HCT116 (cell line): Measurements from ENCODE around the gene COPS8. TPM values are rescaled to one million over a fixed set of nuclear protein-coding genes. Genes with fewer than 3 reads are reported as not detected.

Experiments
- ATAC-seq: fragments of 200-7000 bp; cut with Tn5 transposase; 2 replicates; pipeline ENCODE4 v1.9.1; 2020; ENCODE audit warnings: mild to moderate bottlenecking, moderate library complexity
- BruUV-seq: library from RNA; stranded (reverse); fragments of 400-500 nt; replicated peaks from 2 replicates; lab custom pipeline; 2021; lab: Mats Ljungman, UMichigan
- CTCF ChIA-PET: fragments of 300-600 bp; sonication (Branson Sonifier 250); formaldehyde crosslinking; loops from one replicate; lab custom pipeline; 2021; ENCODE audit warnings: antibody characterized with exemption; lab: Charles Lee
- POLR2A ChIA-PET: fragments of 300-600, 350-600 bp; sonication (Branson Sonifier 250); formaldehyde crosslinking; loops from one replicate; lab custom pipeline; 2021; ENCODE audit warnings: antibody characterized with exemption; lab: Charles Lee
- RAD21 ChIA-PET, 2 experiments: fragments of 300-600 bp; sonication (Branson Sonifier 250); formaldehyde crosslinking; loops; one replicate each; lab custom pipeline; 2023; ENCODE audit warnings: low total read pairs in 2 of 2; ENCODE audit not compliant: uncharacterized antibody in 2 of 2, unreplicated experiment in 2 of 2, low non-redundant PET in 1 of 2; lab: Charles Lee
- DNase-seq: peaks from one replicate; pipeline ENCODE4 v3.0.0-alpha.2; 2010; ENCODE audit warnings: low read depth, low spot score
- H2AFZ ChIP-seq: fragments of 200-600 bp; shearing (Covaris generic), sonication (generic); 2 replicates; pipeline ENCODE4 v1.6.1; 2017; ENCODE audit warnings: low read depth, mixed run types, mixed read lengths, antibody characterized with exemption, low read length; ENCODE audit not compliant: poor library complexity, severe bottlenecking
- H3K27ac ChIP-seq: 2 replicates; pipeline ENCODE4 v1.5.1; 2012; ENCODE audit warnings: low read depth, low read length
- H3K27me3 ChIP-seq: fragments of 200-600 bp; sonication (generic); 2 replicates; pipeline ENCODE4 v1.6.1; 2016; ENCODE audit warnings: mixed run types, low read length, mixed read lengths; ENCODE audit not compliant: insufficient read depth
- H3K36me3 ChIP-seq, 2 experiments: fragments of 200-500 bp in 1 of 2; fragments of 200-600 bp in 1 of 2; sonication (Bioruptor generic) in 1 of 2; sonication (generic) in 1 of 2; 2 replicates each; pipeline versions ENCODE4 v1.5.1 to v1.6.1; 2014 to 2016; ENCODE audit warnings: low read length in 2 of 2, inconsistent platforms in 1 of 2, mixed read lengths in 1 of 2, mixed run types in 1 of 2; ENCODE audit not compliant: insufficient read depth in 2 of 2, control insufficient read depth in 1 of 2
- H3K4me1 ChIP-seq, 2 experiments: fragments of 200-600 bp in 1 of 2; sonication (generic) in 1 of 2; 2 replicates each; pipeline versions ENCODE4 v1.5.1 to v1.6.1; 2012 to 2017; ENCODE audit warnings: low read length in 2 of 2, inconsistent platforms in 1 of 2, mild to moderate bottlenecking in 1 of 2, mixed read lengths in 1 of 2, mixed run types in 1 of 2, moderate library complexity in 1 of 2; ENCODE audit not compliant: insufficient read depth in 2 of 2, control insufficient read depth in 1 of 2
- H3K4me2 ChIP-seq: fragments of 200-600 bp; sonication (generic); 2 replicates; pipeline ENCODE4 v1.6.1; 2017; ENCODE audit warnings: mixed run types, low read length, mixed read lengths
- H3K4me3 ChIP-seq, 2 experiments: fragments of 200-600 bp in 1 of 2; sonication (generic) in 1 of 2; replicated peaks in 1 of 2; 2 replicates each; pipeline ENCODE4 v1.5.1; 2011 to 2016; ENCODE audit warnings: low read length in 2 of 2, control low read depth in 1 of 2, low read depth in 1 of 2, mild to moderate bottlenecking in 1 of 2, mixed read lengths in 1 of 2, mixed run types in 1 of 2
- H3K79me2 ChIP-seq: fragments of 200-600 bp; sonication (generic); 2 replicates; pipeline ENCODE4 v1.6.1; 2017; ENCODE audit warnings: mild to moderate bottlenecking, mixed run types, low read length, moderate library complexity, mixed read lengths; ENCODE audit not compliant: insufficient read depth
- H3K9ac ChIP-seq: fragments of 200-600 bp; sonication (generic); 2 replicates; pipeline ENCODE4 v1.6.1; 2016; ENCODE audit warnings: low read length, mixed read lengths
- H3K9me2 ChIP-seq: fragments of 200-600 bp; sonication (generic), shearing (Covaris generic); 2 replicates; pipeline ENCODE4 v1.6.1; 2017; ENCODE audit warnings: mixed run types, mild to moderate bottlenecking, moderate library complexity; ENCODE audit not compliant: insufficient read depth
- H3K9me3 ChIP-seq, 2 experiments: fragments of 200-500 bp in 1 of 2; fragments of 200-600 bp in 1 of 2; sonication (Bioruptor generic) in 1 of 2; sonication (generic) in 1 of 2; 2 replicates each; pipeline ENCODE4 v1.6.1; 2014 to 2017; ENCODE audit warnings: low read length in 2 of 2, mixed read lengths in 2 of 2, inconsistent platforms in 1 of 2, low read depth in 1 of 2, mild to moderate bottlenecking in 1 of 2, mixed run types in 1 of 2, moderate library complexity in 1 of 2; ENCODE audit not compliant: control insufficient read depth in 1 of 2, insufficient read depth in 1 of 2
- H4K20me1 ChIP-seq: fragments of 200-600 bp; sonication (generic), shearing (Covaris generic); 2 replicates; pipeline ENCODE4 v1.6.1; 2017; ENCODE audit warnings: mixed run types, mild to moderate bottlenecking, moderate library complexity; ENCODE audit not compliant: insufficient read depth
- CBX3 ChIP-seq: IDR thresholded peaks from 2 replicates; pipeline ENCODE4 v1.6.1; 2012; ENCODE audit warnings: low read depth
- EGR1 ChIP-seq: IDR thresholded peaks from 2 replicates; pipeline ENCODE4 v1.6.1; 2012; ENCODE audit warnings: low read depth
- ELF1 ChIP-seq: IDR thresholded peaks from 2 replicates; pipeline ENCODE4 v1.6.1; 2012; ENCODE audit warnings: low read depth, borderline replicate concordance
- EZH2 ChIP-seq: fragments of 200-600 bp; sonication (generic); IDR thresholded peaks from 2 replicates; pipeline ENCODE4 v1.6.1; 2017; ENCODE audit warnings: antibody characterized with exemption, mixed run types
- EZH2phosphoT487 ChIP-seq: fragments of 200-600 bp; IDR thresholded peaks from 2 replicates; pipeline ENCODE4 v1.6.1; 2018; ENCODE audit warnings: antibody characterized with exemption, borderline replicate concordance
- FOSL1 ChIP-seq: IDR thresholded peaks from 2 replicates; pipeline ENCODE4 v1.6.1; 2012; ENCODE audit warnings: low read depth
- JUND ChIP-seq: IDR thresholded peaks from 2 replicates; pipeline ENCODE4 v1.6.1; 2012
- POLR2A ChIP-seq: IDR thresholded peaks from 2 replicates; pipeline ENCODE4 v1.7.0; 2011; ENCODE audit warnings: borderline replicate concordance; ENCODE audit not compliant: insufficient read depth, insufficient read length; ENCODE audit errors: extremely low read depth
- POLR2AphosphoS5 ChIP-seq: IDR thresholded peaks from 2 replicates; pipeline ENCODE4 v1.6.1; 2011; ENCODE audit warnings: mild to moderate bottlenecking, low read depth, low read length, moderate library complexity
- SIN3A ChIP-seq: IDR thresholded peaks from 2 replicates; pipeline ENCODE4 v1.6.1; 2012; ENCODE audit warnings: low read depth
- SP1 ChIP-seq: IDR thresholded peaks from 2 replicates; pipeline ENCODE4 v1.6.1; 2012; ENCODE audit warnings: low read depth
- SRF ChIP-seq: IDR thresholded peaks from 2 replicates; pipeline ENCODE4 v1.6.1; 2012; ENCODE audit warnings: low read depth
- YY1 ChIP-seq: IDR thresholded peaks from 2 replicates; pipeline ENCODE4 v1.6.1; 2011; ENCODE audit warnings: low read length, low read depth, moderate library complexity, mild to moderate bottlenecking; ENCODE audit not compliant: insufficient replicate concordance; ENCODE audit errors: extremely low read depth
- ZFX ChIP-seq: fragments of 450-650 bp; IDR thresholded peaks from 2 replicates; pipeline ENCODE4 v1.6.1; 2017
- ZNF274 ChIP-seq: fragments of 200-500 bp; sonication (Bioruptor generic); IDR thresholded peaks from 2 replicates; pipeline ENCODE4 v1.6.1; 2014; ENCODE audit warnings: mild to moderate bottlenecking, low read depth, low read length, inconsistent platforms
- intact Hi-C: fragments of 100-400 bp; cut with micrococcal nuclease; formaldehyde crosslinking; loops from 2 replicates; pipeline ENCODE4 v1.10.0; 2022
- total RNA-seq: library from RNA; stranded (reverse); gene quantifications from one replicate; pipeline ENCODE4 v1.2.1, GENCODE V29; 2021; ENCODE audit not compliant: unreplicated experiment
- TF ChIP-seq, protein P1 (sequence below), 3 experiments: fragments of 200-600 bp in 1 of 3; sonication (generic) in 1 of 3; IDR thresholded peaks in 2 of 3; conservative IDR thresholded peaks in 1 of 3; 2 replicates each; pipeline ENCODE4 v1.5.1; 2012 to 2017; ENCODE audit warnings: low read depth in 2 of 3, low read length in 2 of 3, antibody characterized with exemption in 1 of 3, borderline replicate concordance in 1 of 3, control low read depth in 1 of 3, mild to moderate bottlenecking in 1 of 3, mixed read lengths in 1 of 3, mixed run types in 1 of 3, moderate library complexity in 1 of 3; ENCODE audit not compliant: insufficient read depth in 1 of 3
- TF ChIP-seq, protein P2 (sequence below): IDR thresholded peaks from 2 replicates; pipeline ENCODE4 v1.6.1; 2012
- TF ChIP-seq, protein P3 (sequence below): IDR thresholded peaks from 2 replicates; pipeline ENCODE4 v1.6.1; 2012; ENCODE audit warnings: low read depth
- TF ChIP-seq, protein P4 (sequence below): IDR thresholded peaks from 2 replicates; pipeline ENCODE4 v1.6.1; 2012
- TF ChIP-seq, protein P5 (sequence below): IDR thresholded peaks from 2 replicates; pipeline ENCODE4 v1.6.1; 2011; ENCODE audit warnings: mild to moderate bottlenecking, low read length, moderate library complexity; ENCODE audit not compliant: insufficient replicate concordance; ENCODE audit errors: extremely low read depth

Gene COPS8
- total RNA-seq, 1 experiment from 2014 or later: 42.2 TPM

DNA sequence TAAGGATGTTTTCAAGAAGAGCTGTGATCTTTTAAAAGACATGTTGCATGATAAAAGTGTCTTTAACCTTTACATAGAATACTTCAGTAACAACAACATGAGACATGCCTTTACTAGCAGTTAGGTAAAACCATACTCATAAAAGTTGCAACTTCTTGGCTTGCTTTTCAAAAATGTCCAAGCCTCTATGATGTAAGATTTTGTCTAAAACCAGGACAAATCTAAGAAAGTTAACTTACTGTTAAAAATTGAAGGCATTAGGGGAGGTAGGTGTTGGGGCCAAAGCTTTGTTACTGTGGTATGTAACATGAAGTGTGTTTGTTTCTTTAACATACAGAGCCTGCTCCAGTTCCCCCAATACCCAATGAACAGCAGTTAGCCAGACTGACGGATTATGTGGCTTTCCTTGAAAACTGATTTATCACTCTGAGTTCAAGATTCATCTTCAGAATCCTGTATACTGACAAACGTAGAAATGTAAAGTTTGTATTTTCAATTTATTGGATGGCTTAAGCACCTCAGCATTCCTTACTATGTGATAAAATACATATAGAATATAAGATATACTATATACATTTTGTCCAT, 11.7 kb downstream of the COPS8 start:
- H3K4me3 ChIP-seq: no peak overlapping the region
- peaks cover 32 to 46% of the 10 kb centered on the region in 2 experiments for H3K36me3 ChIP-seq
- no peak overlapping the region for H3K27ac ChIP-seq
- no TSS peak for BruUV-seq
- RAD21 ChIA-PET: no interaction called here
- H3K9me2 ChIP-seq: no peaks in the 10 kb centered on the region
- H4K20me1 ChIP-seq: no peaks in the 10 kb centered on the region
- ATAC-seq (no peak), DNase-seq (no peak)
- peaks cover 34% of the 10 kb centered on the region for H3K79me2 ChIP-seq
- H3K9me3 ChIP-seq: no peaks in the 10 kb centered on the region
- CTCF ChIA-PET: no interaction called here
- H2AFZ ChIP-seq: no peak overlapping the region
- POLR2A ChIA-PET: no interaction called here
- no peak overlapping the region for H3K4me2 ChIP-seq
- no peaks in the 10 kb centered on the region for H3K4me1 ChIP-seq
- no peak overlapping the region for H3K9ac ChIP-seq
- TF ChIP-seq EZH2phosphoT487: no peak
- no peak for TF ChIP-seq EGR1
- TF ChIP-seq ZFX: no peak
- TF ChIP-seq SRF: no peak
- no peak for TF ChIP-seq FOSL1
- TF ChIP-seq ZNF274: no peak
- TF ChIP-seq, protein P1, sequence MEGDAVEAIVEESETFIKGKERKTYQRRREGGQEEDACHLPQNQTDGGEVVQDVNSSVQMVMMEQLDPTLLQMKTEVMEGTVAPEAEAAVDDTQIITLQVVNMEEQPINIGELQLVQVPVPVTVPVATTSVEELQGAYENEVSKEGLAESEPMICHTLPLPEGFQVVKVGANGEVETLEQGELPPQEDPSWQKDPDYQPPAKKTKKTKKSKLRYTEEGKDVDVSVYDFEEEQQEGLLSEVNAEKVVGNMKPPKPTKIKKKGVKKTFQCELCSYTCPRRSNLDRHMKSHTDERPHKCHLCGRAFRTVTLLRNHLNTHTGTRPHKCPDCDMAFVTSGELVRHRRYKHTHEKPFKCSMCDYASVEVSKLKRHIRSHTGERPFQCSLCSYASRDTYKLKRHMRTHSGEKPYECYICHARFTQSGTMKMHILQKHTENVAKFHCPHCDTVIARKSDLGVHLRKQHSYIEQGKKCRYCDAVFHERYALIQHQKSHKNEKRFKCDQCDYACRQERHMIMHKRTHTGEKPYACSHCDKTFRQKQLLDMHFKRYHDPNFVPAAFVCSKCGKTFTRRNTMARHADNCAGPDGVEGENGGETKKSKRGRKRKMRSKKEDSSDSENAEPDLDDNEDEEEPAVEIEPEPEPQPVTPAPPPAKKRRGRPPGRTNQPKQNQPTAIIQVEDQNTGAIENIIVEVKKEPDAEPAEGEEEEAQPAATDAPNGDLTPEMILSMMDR (IDR thresholded peaks at IDR 0.05 in 2 of 3, conservative IDR thresholded peaks at IDR 0.05 in 1 of 3; ENCODE audit: borderline replicate concordance in 1 of 3, insufficient read depth in 1 of 3, low read depth in 2 of 3, low read length in 2 of 3): no peak
- TF ChIP-seq, protein P2, sequence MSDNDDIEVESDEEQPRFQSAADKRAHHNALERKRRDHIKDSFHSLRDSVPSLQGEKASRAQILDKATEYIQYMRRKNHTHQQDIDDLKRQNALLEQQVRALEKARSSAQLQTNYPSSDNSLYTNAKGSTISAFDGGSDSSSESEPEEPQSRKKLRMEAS: no peak
- TF ChIP-seq JUND: no peak
- TF ChIP-seq, protein P3, sequence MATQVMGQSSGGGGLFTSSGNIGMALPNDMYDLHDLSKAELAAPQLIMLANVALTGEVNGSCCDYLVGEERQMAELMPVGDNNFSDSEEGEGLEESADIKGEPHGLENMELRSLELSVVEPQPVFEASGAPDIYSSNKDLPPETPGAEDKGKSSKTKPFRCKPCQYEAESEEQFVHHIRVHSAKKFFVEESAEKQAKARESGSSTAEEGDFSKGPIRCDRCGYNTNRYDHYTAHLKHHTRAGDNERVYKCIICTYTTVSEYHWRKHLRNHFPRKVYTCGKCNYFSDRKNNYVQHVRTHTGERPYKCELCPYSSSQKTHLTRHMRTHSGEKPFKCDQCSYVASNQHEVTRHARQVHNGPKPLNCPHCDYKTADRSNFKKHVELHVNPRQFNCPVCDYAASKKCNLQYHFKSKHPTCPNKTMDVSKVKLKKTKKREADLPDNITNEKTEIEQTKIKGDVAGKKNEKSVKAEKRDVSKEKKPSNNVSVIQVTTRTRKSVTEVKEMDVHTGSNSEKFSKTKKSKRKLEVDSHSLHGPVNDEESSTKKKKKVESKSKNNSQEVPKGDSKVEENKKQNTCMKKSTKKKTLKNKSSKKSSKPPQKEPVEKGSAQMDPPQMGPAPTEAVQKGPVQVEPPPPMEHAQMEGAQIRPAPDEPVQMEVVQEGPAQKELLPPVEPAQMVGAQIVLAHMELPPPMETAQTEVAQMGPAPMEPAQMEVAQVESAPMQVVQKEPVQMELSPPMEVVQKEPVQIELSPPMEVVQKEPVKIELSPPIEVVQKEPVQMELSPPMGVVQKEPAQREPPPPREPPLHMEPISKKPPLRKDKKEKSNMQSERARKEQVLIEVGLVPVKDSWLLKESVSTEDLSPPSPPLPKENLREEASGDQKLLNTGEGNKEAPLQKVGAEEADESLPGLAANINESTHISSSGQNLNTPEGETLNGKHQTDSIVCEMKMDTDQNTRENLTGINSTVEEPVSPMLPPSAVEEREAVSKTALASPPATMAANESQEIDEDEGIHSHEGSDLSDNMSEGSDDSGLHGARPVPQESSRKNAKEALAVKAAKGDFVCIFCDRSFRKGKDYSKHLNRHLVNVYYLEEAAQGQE: no peak
- no peak for TF ChIP-seq ELF1
- no peak for TF ChIP-seq POLR2A
- TF ChIP-seq SIN3A: no peak
- TF ChIP-seq, protein P4, sequence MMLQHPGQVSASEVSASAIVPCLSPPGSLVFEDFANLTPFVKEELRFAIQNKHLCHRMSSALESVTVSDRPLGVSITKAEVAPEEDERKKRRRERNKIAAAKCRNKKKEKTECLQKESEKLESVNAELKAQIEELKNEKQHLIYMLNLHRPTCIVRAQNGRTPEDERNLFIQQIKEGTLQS: no peak
- no peak for TF ChIP-seq SP1
- no peak for TF ChIP-seq YY1
- TF ChIP-seq, protein P5, sequence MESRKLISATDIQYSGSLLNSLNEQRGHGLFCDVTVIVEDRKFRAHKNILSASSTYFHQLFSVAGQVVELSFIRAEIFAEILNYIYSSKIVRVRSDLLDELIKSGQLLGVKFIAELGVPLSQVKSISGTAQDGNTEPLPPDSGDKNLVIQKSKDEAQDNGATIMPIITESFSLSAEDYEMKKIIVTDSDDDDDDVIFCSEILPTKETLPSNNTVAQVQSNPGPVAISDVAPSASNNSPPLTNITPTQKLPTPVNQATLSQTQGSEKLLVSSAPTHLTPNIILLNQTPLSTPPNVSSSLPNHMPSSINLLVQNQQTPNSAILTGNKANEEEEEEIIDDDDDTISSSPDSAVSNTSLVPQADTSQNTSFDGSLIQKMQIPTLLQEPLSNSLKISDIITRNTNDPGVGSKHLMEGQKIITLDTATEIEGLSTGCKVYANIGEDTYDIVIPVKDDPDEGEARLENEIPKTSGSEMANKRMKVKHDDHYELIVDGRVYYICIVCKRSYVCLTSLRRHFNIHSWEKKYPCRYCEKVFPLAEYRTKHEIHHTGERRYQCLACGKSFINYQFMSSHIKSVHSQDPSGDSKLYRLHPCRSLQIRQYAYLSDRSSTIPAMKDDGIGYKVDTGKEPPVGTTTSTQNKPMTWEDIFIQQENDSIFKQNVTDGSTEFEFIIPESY: no peak
- TF ChIP-seq EZH2: no peak
- TF ChIP-seq CBX3: no peak
- TF ChIP-seq POLR2AphosphoS5: no peak
- intact Hi-C loops: no loop called here
- H3K27me3 ChIP-seq: no peaks in the 10 kb centered on the region
